Activated gamma-delta T cell treated with anti-CD3 and anti-CD28 coated beads, Interleukin-2, amount 50 U/mL, for 16 hours (primary cell): ENCODE data around the gene PIK3R1.

Source experiments
- DNase-seq: peaks from one replicate; pipeline ENCODE4 v3.0.0-alpha.2; 2020; ENCODE audit warnings: low read depth

PIK3R1 gene

GRCh38 chr5:68331192-68332079 lies 115.9 kb downstream of the PIK3R1 start:
- DNase-seq = no peak

GRCh38 chr5:68332080-68332451 lies 116.5 kb downstream of the PIK3R1 start:
- DNase-seq = no peak

GRCh38 chr5:68332556-68332955 lies 117.0 kb downstream of the PIK3R1 start:
- no peak for DNase-seq

- no peak for DNase-seq
These were observed 118.3 kb downstream of the PIK3R1 start for GRCh38 chr5:68333649-68334552.

- no peak for DNase-seq
These were observed 119.0 kb downstream of the PIK3R1 start for GRCh38 chr5:68334553-68334886.

- DNase-seq = no peak
These were observed 119.5 kb downstream of the PIK3R1 start for GRCh38 chr5:68335075-68335474.

- DNase-seq = no peak
These were observed 120.6 kb downstream of the PIK3R1 start for GRCh38 chr5:68336200-68336599.

- DNase-seq = no peak
These were observed 121.7 kb downstream of the PIK3R1 start for GRCh38 chr5:68337235-68337634.

GRCh38 chr5:68339921-68340321 lies 124.4 kb downstream of the PIK3R1 start:
- no peak for DNase-seq

- DNase-seq = no peak
These were observed 125.5 kb downstream of the PIK3R1 start for GRCh38 chr5:68341006-68341405.

- DNase-seq = no peak
These were observed 127.1 kb downstream of the PIK3R1 start for GRCh38 chr5:68342693-68343092.

GRCh38 chr5:68343421-68343826 lies 127.9 kb downstream of the PIK3R1 start:
- no peak for DNase-seq

- no peak for DNase-seq
These were observed 129.0 kb downstream of the PIK3R1 start for GRCh38 chr5:68344447-68345111.

GRCh38 chr5:68345171-68345570 lies 129.6 kb downstream of the PIK3R1 start:
- no peak for DNase-seq

GRCh38 chr5:68345582-68345981 lies 130.0 kb downstream of the PIK3R1 start:
- DNase-seq = no peak

- DNase-seq = no peak
These were observed 132.0 kb downstream of the PIK3R1 start for GRCh38 chr5:68347536-68347935.

GRCh38 chr5:68348447-68349222 lies 133.1 kb downstream of the PIK3R1 start:
- no peak for DNase-seq

- no peak for DNase-seq
These were observed 134.6 kb downstream of the PIK3R1 start for GRCh38 chr5:68350176-68350575.
